NCI-H1092 treated with DMSO at 0.1 percent for 48 hours (cell line): Measurements from ENCODE around the gene ZC3H4.

Experiments
- DNase-seq: peaks from one replicate; lab custom pipeline; 2025; lab: John Stamatoyannopoulos, UW

Gene ZC3H4

DNA sequence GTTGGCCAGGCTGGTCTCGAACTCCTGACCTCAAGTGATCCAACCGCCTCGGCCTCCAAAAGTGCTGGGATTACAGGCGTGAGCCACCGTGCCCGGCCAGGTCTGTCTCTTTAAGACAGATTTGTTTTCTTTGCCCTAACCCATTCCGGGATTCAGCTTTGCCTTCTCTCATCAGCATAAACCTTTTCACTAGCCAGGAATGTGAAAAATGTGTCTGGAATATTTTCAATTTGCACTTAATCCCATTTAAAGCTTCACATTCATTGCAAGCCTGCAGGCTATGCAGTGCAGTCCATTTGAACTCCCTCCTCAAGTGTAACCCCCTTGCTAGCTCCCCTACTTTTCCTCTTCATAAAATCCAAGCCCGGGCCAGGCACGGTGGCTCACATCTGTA, 64.3 kb downstream of the ZC3H4 start:
- DNase-seq, result no peak

DNA sequence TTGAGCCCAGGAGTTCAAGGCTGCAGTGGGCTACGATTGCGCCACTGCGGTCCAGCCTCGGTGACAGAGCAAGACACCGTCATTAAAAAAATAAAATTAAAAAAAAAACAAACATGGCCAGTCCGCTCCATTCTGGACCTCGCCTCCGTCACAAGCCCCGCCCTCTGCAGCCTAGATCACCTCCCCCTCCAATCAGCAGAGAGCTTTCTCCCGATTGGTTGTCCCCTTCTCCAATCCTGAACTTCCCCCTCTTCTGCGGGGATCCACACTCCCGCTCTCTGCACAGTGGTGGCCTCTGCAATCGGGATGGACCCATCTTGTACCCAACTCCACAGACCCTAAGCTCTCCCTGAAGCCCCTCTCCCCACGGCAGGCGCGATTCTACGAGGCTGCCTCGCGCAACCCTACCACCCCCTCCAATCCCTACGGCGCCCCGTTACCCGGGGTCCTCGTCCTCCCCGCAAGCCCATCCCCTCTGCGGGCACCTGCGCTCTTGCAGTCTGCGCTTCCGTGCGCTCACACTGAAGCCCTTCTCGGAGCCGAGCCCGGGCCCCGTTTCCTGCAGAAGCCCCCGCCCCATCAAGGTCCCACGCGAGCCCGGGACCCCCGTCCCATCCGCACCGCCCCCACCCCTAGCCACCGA, 65.7 kb downstream of the ZC3H4 start:
- peak; percentile 73 for DNase-seq

DNA sequence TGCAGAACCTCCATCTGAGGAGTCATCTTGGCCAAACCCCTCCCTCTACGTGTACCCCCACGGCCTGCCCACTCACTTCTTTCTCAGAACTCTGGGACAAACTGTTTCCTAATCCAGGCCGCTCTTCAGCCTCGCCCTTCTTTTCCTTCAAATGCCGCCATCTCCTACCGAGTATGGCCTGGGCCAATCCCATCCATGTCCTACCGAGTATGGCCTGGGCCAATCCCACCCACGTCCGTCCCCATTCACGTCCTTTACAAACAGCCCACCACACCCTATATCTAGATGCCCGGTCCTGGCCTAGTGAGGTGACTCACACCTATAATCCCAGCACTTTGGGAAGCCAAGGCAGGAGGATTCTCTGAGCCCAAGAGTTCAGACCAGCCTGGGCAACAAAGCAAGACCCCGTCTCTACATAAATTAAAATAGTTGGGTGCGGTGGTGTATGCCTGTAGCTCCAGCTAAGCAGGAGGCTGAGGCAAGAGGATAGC, 66.3 kb downstream of the ZC3H4 start:
- DNase-seq, result no peak

DNA sequence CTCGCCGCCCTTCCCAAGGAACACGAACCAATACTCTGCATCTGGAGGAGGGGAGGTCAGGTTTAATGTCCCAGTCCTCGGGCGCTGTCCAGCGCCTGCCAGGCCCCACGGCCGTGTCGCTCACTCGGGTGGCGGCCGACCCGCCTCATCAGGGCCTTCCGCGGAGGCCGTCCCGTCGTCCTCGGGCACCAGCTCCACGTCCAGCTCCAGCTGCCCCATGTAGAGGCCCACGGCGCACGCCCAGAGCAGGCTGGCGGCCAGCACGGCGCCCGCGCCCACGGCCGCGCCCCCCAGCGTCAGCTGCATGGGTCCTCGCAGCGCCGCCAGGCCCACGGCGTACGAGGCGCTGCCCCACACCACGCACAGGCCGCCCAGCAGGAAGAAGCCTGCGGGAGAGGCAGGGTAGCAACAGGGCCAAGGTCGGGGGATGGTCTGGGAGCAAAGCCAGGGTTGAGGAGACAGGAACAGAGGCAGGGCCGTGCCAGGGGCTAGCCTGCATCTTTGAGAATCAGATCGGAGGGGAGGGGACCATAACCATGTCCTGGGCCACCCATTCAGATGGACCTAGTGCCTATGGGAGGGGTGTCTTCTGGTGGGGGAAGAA, 67.6 kb downstream of the ZC3H4 start:
- DNase-seq, result no peak

DNA sequence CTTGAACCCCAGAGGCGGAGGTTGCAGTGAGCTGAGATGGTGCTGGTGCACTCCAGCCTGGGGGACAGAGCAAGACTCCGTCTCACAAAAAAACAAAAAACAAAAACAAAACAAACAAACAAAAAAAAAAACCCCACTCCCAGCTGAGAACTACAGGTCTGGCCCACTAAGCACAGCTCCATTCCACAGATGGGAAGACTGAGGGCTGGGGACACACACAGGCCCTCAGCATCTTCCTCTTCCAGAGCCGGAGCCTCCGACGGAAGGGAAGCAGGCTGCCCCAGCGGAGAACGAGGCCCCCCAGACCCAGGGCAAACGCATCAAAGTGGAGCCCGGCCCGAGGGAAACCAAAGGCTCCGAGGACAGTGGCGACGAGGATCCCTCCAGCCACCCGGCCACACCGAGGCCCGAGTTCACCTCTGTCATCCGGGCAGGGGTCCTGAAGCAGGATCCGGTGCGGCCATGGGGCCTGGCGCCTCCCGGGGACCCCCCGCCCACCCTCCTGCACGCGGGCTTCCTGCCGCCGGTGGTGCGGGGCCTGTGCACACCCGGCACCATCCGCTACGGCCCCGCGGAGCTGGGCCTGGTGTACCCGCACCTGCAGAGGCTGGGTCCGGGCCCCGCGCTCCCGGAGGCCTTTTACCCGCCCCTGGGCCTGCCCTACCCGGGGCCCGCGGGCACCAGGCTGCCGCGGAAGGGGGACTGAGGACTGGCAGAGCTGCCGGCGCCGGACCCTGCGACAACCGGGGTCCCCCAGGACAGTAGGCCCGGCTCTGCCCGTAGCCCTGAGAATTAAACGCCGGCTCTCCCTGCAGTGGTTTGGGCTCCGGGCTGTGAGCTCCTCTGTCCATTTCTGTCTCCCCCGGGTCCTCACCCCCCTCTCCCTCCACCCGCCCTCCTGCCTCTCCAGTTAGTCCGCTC, 68.4 kb downstream of the ZC3H4 start:
- no peak for DNase-seq

DNA sequence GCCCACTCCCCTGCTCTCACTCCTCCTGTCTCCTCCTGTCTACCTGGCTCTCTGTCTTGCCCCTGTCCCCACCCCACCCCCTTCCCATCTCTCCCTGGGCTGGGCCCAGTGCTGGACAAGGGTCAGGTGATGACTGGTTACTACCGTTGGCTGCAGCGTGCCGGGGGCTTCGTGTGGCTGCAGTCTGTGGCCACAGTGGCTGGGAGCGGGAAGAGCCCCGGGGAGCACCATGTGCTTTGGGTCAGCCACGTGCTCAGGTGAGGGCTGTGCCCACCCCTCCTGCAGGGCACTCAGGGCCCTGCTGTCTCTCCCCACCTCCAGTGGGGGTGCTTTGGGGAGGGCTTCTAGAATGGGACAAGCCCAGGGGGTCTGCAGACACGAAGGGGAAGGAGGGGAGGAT, 72.7 kb downstream of the ZC3H4 start:
- DNase-seq, result no peak

DNA sequence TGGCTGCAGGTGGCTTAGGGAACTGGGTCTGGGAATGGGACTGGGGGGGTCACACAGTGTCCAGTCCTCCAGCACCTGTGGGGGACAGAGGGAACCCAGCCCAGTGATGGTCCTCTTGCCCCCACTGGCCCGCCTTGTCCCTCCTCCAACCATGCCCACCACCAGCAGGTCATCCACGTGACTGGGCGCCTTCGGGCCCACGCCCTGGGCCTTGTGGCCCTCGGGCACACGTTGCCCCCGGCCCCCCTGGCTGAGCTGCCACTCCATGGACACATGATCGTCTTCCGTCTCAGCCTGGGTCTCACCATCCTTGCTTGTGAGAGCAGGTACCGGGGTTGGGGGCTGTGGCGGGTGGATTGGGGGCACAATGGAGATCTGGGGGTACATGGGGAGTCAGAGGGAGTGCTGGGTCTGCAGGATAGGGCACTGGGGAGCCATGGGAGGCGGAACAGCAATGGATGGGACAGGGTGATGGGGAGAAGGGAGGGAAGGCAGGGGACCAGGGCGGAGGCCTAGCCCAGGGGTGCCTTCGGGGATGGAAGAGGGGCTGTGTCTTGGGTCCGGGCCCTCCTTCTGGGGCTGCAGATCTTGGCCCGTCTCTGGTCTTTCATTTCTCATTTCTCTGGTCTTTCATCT, 74.2 kb downstream of the ZC3H4 start:
- DNase-seq, result no peak

DNA sequence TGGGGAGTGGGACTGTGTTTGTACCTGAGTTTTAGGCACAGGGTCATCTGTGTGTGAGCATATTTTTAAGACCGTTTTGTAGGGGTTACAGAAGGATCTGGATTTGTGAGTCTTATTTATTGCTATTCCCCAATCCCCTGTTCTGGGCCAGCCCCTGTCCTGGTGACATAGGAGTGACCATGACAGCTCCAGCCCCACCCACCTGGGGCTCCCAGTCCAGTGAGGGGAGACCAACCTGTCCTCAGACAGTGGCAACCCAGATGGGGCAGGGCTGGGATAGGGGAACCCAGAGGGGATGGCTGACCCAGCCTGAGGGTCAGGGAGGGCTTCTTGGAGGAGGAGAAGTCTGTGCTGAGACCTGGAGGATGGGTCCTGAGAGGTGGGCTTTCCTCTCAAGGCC, 75.8 kb downstream of the ZC3H4 start:
- DNase-seq, result no peak

DNA sequence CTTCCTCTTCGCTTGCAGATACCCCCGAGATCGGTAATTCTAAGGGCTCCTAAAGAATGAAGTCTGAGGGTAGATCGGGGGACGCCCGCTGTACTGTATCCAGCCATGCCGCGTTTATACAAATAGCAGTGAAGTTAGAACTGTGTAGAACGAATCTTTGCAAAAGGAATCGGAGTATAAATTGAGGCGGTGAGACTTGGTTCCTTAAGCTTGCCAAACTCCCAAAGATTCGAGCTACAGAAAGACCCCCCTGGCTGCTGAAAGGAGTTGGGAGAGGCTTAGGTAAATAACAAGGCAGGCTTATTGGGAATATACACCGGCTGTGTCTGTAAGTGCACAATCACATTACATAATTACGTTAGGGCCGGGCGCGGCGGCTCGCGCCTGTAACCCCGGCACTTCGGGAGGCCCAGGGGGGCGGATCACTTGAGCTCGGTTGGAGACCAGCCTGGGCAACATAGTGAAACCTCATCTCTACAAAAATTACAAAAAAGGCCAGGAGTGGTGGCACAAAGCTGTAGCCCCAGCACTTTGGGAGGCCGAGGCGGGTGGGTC, 77.4 kb downstream of the ZC3H4 start:
- DNase-seq, result peak; percentile 74

DNA sequence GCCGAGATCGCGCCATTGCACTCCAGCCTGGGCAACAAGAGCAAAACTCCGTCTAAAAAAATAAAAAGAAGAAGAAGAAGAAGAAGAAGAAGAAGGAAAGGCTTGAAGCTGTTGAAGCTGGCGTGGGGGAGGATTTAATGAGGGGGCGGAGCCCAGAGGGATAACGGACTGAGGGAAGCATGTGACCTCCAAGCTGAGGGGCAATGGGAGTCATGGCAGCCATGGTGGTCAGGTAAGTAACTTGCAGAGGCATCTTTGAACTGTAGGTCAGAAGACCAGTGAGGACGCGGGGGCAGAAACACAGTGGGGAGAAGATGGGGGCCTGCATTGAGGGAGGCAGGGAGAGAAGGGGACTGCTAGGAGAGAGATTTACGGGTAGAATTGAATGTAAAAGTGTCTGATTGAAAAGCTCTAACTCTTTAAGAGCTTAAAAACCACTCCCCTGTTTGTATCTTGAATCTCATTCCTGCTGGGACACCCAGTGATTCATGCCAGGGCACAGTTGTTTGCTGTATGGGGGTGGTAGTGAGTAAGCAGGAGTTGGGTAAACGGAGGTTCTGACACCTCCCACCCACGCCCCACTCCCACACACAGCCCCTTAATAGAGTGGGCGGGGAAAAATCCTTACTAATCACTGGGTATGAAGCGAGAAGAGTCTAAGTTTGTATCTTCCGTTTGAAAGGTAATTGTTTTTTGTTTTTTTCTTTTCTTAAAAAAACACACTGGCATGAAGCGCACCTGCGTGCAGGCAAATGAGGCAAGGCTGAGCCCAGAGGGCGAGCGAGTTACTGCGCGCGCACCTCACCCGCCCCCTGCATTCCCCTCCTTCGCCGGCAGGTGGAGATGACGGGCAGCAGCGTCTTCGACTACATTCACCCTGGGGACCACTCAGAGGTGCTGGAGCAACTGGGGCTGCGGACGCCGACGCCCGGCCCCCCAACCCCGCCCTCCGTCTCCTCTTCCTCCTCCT, 78.2 kb downstream of the ZC3H4 start:
- DNase-seq, result peak; percentile 74

DNA sequence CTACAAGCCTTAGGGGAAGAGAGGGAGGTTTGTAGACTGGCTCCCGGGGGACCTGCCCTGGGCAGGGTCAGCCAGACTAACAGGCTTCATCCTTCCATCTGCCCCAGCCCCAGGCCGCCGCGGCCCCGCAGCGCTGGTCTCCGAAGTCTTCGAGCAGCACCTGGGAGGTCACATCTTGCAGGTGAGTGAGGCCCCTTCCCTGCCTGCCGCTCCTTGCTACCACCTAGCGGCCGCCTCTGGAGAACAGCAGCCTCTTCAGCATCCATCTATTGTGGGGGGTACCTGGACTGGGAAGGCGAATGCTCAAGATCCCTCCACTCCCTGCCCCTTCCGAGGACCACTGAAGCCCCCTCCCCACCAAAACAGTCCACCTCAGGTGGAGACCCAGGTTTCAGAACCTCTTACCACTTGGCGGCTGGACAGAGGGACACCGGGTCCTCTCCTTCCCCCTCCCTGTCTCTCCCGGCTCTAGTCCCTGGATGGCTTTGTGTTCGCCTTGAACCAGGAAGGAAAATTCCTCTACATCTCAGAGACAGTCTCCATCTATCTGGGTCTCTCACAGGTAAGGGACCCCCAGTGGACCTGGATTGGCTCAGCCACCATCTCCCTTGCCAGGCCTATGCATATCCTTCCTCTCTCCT, 81.3 kb downstream of the ZC3H4 start:
- peak; percentile 23 for DNase-seq

DNA sequence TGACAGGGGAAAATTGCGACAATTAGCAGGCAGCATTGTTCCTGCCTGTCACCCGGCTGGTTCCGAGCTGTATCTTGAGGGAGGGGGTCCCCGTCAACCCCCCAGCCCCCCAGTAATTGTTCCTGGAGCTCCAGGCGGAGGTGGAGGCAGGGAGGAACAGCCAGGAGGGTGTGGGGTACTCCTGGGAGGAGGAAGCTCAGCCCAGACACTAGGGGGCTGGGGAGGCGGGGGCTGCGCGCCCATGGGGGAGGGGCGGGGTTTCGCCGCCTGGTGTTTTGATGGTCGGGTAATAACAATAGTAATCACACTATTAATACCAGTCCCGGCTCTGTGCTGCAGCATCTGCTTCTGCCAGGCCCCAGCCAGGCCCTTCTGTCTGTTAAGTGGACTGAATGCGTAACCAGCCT, 85.4 kb downstream of the ZC3H4 start:
- no peak for DNase-seq

DNA sequence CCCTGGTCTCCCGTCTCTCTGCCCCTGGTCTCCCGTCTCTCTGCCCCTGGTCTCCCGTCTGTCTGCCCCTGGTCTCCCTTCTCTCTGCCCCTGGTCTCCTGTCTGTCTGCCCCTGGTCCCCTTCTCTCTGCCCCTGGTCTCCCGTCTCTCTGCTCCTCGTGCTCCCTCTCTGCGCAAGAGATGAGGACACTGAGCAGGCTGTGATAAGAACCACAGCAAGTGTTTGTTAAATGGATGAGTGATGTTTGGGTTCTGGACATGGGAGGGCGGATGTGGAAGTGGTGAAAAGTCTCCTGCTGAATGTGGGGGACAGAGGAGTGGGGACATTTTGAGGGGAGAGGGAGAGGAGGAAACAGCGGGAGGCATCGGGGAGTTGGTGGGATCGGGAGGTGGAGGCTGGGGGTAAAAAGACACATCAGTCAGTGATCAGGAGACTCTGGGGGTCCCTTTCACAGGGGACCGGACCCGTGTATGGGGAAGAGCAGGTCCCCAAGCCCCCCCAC, 85.9 kb downstream of the ZC3H4 start:
- DNase-seq, result no peak

DNA sequence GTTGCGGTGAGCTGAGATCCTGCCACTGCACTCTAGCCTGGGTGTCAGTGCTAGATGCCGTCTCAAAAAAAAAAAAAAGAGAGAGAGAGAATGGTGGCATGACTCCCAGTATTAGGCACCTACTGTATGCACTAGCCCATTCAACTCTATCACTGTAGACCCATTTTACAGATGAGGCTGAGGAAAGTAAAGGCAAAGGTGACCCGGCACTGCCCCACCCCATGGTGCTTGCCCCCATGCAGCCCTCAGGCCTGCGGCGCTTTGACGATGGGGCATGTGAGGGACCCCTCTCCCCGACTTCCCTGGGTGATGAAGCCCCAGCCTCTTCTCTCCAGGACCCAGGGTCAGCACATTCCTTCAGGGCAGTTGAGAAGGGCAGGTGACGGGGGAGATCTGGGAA, 86.7 kb downstream of the ZC3H4 start:
- no peak for DNase-seq

DNA sequence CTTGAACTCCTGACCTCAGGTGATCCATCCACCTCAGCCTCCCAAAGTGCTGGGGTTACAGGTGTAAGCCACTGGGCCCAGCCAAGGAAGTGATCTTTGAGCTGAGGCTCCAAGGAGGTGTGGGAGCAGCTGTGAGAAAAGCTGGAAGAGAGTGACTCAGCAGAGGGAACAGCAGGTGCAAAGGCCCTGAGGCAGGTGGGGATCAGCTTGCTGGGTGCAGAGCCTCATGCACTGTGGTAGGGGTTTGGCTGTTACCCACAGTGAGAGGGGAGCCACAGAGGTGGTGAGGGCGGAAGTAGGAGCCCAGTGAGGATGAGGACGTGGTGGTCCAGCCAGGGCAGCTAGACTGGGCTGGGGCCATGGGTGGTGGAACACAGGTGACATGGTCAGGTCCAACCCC, 87.4 kb downstream of the ZC3H4 start:
- no peak for DNase-seq

DNA sequence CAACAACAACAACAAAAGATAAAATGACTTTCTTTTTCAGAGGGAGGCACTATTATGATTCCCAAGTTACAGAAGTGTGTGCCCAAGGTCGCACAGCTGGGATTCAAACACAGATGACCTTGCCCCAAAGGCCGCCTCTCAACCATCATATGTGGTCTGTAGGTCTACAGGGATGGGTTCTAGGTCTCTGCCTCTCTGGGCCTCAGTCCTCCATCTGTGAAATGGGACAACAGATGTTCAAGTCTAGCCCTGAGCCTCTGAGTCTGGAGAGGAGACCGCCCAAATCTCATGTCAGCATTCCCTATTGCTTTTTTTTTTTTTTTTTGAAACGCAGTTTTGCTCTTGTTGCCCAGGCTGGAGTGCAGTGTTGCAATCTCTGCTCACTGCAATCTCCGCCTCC, 89.1 kb downstream of the ZC3H4 start:
- no peak for DNase-seq

DNA sequence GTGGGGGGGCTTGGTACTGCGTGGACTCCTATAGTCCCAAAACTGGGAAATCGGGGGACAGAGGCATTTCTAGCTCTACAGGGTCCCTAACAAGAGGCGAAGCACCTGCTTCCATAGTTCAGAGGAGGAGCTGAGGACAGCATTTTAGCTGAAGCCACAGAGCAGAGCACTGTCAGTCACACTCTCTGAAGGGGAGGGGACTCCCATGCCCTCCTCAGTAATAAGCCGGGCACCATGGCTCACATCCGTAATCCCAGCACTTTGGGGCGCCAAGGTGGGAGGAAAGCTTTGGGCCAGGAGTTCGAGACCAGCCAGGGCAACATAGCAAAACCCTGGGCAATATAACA, 90.2 kb downstream of the ZC3H4 start:
- DNase-seq, result no peak

DNA sequence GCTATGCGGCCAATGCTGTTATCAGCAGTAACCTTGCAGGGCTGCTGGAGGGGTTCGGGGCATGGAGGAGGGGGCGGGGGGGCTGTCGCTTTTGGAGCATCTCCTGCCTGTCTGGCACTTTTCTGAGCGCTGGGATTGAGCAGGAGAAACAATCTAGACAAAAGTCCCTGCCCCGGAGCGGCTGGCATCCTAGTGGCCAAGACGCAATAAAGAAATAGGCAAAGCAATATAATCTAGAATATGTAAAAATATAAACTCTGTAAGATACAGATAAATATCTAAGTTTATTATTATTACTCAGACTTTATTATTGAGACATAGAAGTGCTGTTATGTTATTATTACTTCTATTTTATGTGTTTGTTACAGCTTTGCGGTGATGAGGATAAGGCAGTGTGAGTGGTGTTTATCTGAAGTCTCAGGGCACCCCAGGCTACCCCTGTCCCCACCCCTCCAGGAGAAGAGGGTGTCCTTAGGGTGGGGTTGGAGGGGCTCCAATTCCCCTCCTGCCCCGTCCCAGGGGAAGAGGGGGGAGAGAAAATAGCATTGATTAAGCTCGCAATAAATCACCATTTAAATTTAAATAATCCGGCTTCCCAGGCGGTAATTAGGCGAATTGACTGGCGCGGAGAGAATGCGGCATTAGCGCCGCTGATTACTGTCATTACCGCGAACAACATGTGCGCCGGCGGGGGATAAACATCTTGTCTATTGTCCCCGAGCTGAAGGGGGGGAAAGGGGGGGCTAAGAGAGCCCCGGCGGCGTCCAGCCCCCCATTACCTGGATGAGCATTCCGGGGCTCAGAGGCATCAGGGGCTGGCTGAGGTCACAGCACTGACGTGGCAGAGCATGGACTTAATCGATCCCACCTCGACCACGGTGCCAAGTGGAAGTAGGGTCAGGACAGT, 90.8 kb downstream of the ZC3H4 start:
- DNase-seq, result no peak

DNA sequence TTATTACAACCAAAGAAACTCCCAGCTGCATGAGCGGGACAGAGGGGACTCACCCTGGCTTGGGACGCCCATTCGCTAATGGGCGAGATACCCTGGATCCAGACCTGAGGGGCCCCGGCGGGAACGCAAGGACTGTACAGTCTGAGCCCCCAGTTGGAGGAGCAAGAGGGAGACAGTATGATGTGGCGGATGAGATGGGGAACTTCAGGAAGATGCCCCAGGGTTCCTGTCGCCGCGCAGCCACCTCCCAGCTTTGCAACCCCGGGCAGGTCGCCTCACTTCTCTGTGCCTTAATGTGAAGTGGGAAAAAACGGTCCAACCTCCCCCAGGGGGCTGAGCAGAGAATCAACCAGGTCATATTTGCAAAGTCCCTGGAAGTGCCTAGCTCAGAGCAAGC, 91.4 kb downstream of the ZC3H4 start:
- no peak for DNase-seq
